Measurements from ENCODE around the gene ZFR. TPM values are rescaled to one million over a fixed set of nuclear protein-coding genes. Genes with fewer than 3 reads are reported as not detected.

The ZFR gene
- polyA plus RNA-seq, 2 donors: 21.8 to 21.9 TPM

- Histone ChIP-seq H3K36me3 (ENCODE audit: control insufficient read depth in 2 of 2, insufficient read depth in 2 of 2, low read length in 1 of 2) (no peaks in the 10 kb centered on the region), H3K4me1 (ENCODE audit: control insufficient read depth in 2 of 2, insufficient read depth in 2 of 2, low read length in 1 of 2) (peaks cover under 1 to 4% of the 10 kb centered on the region in 2 donors), H3K27ac (ENCODE audit: low read depth in 2 of 2, low read length in 1 of 2) (peak overlapping the region; percentile 97 to 99), H3K4me3 (ENCODE audit: low read depth in 1 of 2, low read length in 2 of 2) (peak overlapping the region; percentile 82 to 97), H3K27me3 (ENCODE audit: control insufficient read depth in 1 of 2, insufficient read depth in 2 of 2, low read length in 2 of 2) (no peaks in the 10 kb centered on the region), H3K9me3 (ENCODE audit: control insufficient read depth in 2 of 2, insufficient read depth in 1 of 2, low read depth in 1 of 2, low read length in 1 of 2) (no peaks in the 10 kb centered on the region)
- WGBS, 2 donors: 0 to 1% methylated on average over 9 to 34 of the region's 34 CpGs
Measured at GRCh38 chr5:32312197-32312594, 132.3 kb downstream of the ZFR start.

GRCh38 chr5:32311404-32312196 lies 132.9 kb downstream of the ZFR start:
- H3K36me3 ChIP-seq (ENCODE audit: control insufficient read depth in 2 of 2, insufficient read depth in 2 of 2, low read length in 1 of 2): no peaks in the 10 kb centered on the region
- WGBS, 2 donors: 27 to 32% methylated on average over 16 of the region's 16 CpGs
- peak overlapping the region; percentile 82 to 97 for H3K4me3 ChIP-seq (ENCODE audit: low read depth in 1 of 2, low read length in 2 of 2)
- peaks cover 0 to 4% of the 10 kb centered on the region in 2 donors for H3K4me1 ChIP-seq (ENCODE audit: control insufficient read depth in 2 of 2, insufficient read depth in 2 of 2, low read length in 1 of 2)
- no peaks in the 10 kb centered on the region for H3K9me3 ChIP-seq (ENCODE audit: control insufficient read depth in 2 of 2, insufficient read depth in 1 of 2, low read depth in 1 of 2, low read length in 1 of 2)
- H3K27ac ChIP-seq (ENCODE audit: low read depth in 2 of 2, low read length in 1 of 2): peak overlapping the region; percentile 97 to 99
- H3K27me3 ChIP-seq (ENCODE audit: control insufficient read depth in 1 of 2, insufficient read depth in 2 of 2, low read length in 2 of 2): no peaks in the 10 kb centered on the region

- 85 to 89% methylated on average over 6 of the region's 6 CpGs for WGBS, 2 donors
- Histone ChIP-seq H3K9me3 (ENCODE audit: control insufficient read depth in 2 of 2, insufficient read depth in 1 of 2, low read depth in 1 of 2, low read length in 1 of 2) (no peaks in the 10 kb centered on the region), H3K4me3 (ENCODE audit: low read depth in 1 of 2, low read length in 2 of 2) (no peak overlapping the region), H3K36me3 (ENCODE audit: control insufficient read depth in 2 of 2, insufficient read depth in 2 of 2, low read length in 1 of 2) (no peaks in the 10 kb centered on the region), H3K27me3 (ENCODE audit: control insufficient read depth in 1 of 2, insufficient read depth in 2 of 2, low read length in 2 of 2) (no peaks in the 10 kb centered on the region), H3K27ac (ENCODE audit: low read depth in 2 of 2, low read length in 1 of 2) (no peak overlapping the region), H3K4me1 (ENCODE audit: control insufficient read depth in 2 of 2, insufficient read depth in 2 of 2, low read length in 1 of 2) (peaks cover 0 to 4% of the 10 kb centered on the region in 2 donors)
Measured at GRCh38 chr5:32309761-32310160, 134.8 kb downstream of the ZFR start.

- Histone ChIP-seq H3K36me3 (ENCODE audit: control insufficient read depth in 2 of 2, insufficient read depth in 2 of 2, low read length in 1 of 2) (no peaks in the 10 kb centered on the region), H3K4me1 (ENCODE audit: control insufficient read depth in 2 of 2, insufficient read depth in 2 of 2, low read length in 1 of 2) (peaks cover 0 to 4% of the 10 kb centered on the region in 2 donors), H3K4me3 (ENCODE audit: low read depth in 1 of 2, low read length in 2 of 2) (no peak overlapping the region), H3K9me3 (ENCODE audit: control insufficient read depth in 2 of 2, insufficient read depth in 1 of 2, low read depth in 1 of 2, low read length in 1 of 2) (no peaks in the 10 kb centered on the region), H3K27me3 (ENCODE audit: control insufficient read depth in 1 of 2, insufficient read depth in 2 of 2, low read length in 2 of 2) (no peaks in the 10 kb centered on the region), H3K27ac (ENCODE audit: low read depth in 2 of 2, low read length in 1 of 2) (no peak overlapping the region)
- WGBS, 2 donors: 47 to 48% methylated on average over 3 of the region's 3 CpGs
Measured at GRCh38 chr5:32308946-32309345, 135.6 kb downstream of the ZFR start.

GRCh38 chr5:32307769-32308194 lies 136.8 kb downstream of the ZFR start:
- Histone ChIP-seq H3K4me1 (ENCODE audit: control insufficient read depth in 2 of 2, insufficient read depth in 2 of 2, low read length in 1 of 2) (peaks cover 0 to 4% of the 10 kb centered on the region in 2 donors), H3K27me3 (ENCODE audit: control insufficient read depth in 1 of 2, insufficient read depth in 2 of 2, low read length in 2 of 2) (no peaks in the 10 kb centered on the region), H3K4me3 (ENCODE audit: low read depth in 1 of 2, low read length in 2 of 2) (no peak overlapping the region), H3K9me3 (ENCODE audit: control insufficient read depth in 2 of 2, insufficient read depth in 1 of 2, low read depth in 1 of 2, low read length in 1 of 2) (no peaks in the 10 kb centered on the region), H3K27ac (ENCODE audit: low read depth in 2 of 2, low read length in 1 of 2) (peak overlapping the region in 1 of 2 donors; percentile 7), H3K36me3 (ENCODE audit: control insufficient read depth in 2 of 2, insufficient read depth in 2 of 2, low read length in 1 of 2) (no peaks in the 10 kb centered on the region)
- WGBS, 2 donors: 70 to 94% methylated on average over 4 of the region's 4 CpGs

GRCh38 chr5:32304622-32305021 lies 139.9 kb downstream of the ZFR start:
- Histone ChIP-seq H3K27ac (ENCODE audit: low read depth in 2 of 2, low read length in 1 of 2) (no peak overlapping the region), H3K4me1 (ENCODE audit: control insufficient read depth in 2 of 2, insufficient read depth in 2 of 2, low read length in 1 of 2) (no peaks in the 10 kb centered on the region)
- WGBS, 2 donors: 72 to 74% methylated on average over 5 of the region's 5 CpGs

More at GRCh38 chr5:32304622-32305021, 139.9 kb downstream of the ZFR start:
- Histone ChIP-seq H3K4me3 (ENCODE audit: low read depth in 1 of 2, low read length in 2 of 2) (no peak overlapping the region), H3K36me3 (ENCODE audit: control insufficient read depth in 2 of 2, insufficient read depth in 2 of 2, low read length in 1 of 2) (peaks cover 2 to 3% of the 10 kb centered on the region in 2 donors), H3K27me3 (ENCODE audit: control insufficient read depth in 1 of 2, insufficient read depth in 2 of 2, low read length in 2 of 2) (no peaks in the 10 kb centered on the region), H3K9me3 (ENCODE audit: control insufficient read depth in 2 of 2, insufficient read depth in 1 of 2, low read depth in 1 of 2, low read length in 1 of 2) (no peaks in the 10 kb centered on the region)

Other genes with a start within 250 kb of the ZFR start
- 1 to 10 TPM; 5.2 to 8.2 TPM for gene MTMR12, start 131.8 kb downstream of the ZFR start, polyA plus RNA-seq
- 100 to 1,000 TPM; 106 to 145 TPM for gene SUB1, start 140.8 kb upstream of the ZFR start, polyA plus RNA-seq

All from esophagus (tissue), 2 donors.